GM23338 (cell line): ENCODE measurements around the gene PITX1. TPM values are rescaled to one million over a fixed set of nuclear protein-coding genes. Genes with fewer than 3 reads are reported as not detected.

Source experiments
- ATAC-seq: fragments of 200-7000 bp; cut with Tn5 transposase; 3 replicates; pipeline ENCODE4 v1.9.1; 2020
- DNase-seq: peaks from one replicate; pipeline ENCODE4 v3.0.0-alpha.2; 2015; ENCODE audit warnings: low spot score
- H2AFZ ChIP-seq: fragments of 200-600 bp; sonication (generic); 2 replicates; pipeline ENCODE4 v1.8.0; 2016; ENCODE audit warnings: antibody characterized with exemption, mild to moderate bottlenecking, moderate library complexity
- H3F3A ChIP-seq: fragments of 200-600 bp; sonication (generic); replicated peaks from 2 replicates; pipeline ENCODE4 v1.8.0; 2017; ENCODE audit warnings: antibody characterized with exemption, mixed run types, low read depth
- H3K27ac ChIP-seq: fragments of 200-600 bp; sonication (generic); 2 replicates; pipeline ENCODE4 v1.6.1; 2016; ENCODE audit warnings: low read depth
- H3K27me3 ChIP-seq: fragments of 200-600 bp; sonication (generic); 2 replicates; pipeline ENCODE4 v1.8.0; 2016; ENCODE audit warnings: mild to moderate bottlenecking, mixed run types, moderate library complexity; ENCODE audit not compliant: insufficient read depth
- H3K36me3 ChIP-seq: fragments of 200-600 bp; sonication (generic); 2 replicates; pipeline ENCODE4 v1.8.0; 2016; ENCODE audit warnings: mild to moderate bottlenecking; ENCODE audit not compliant: insufficient read depth
- H3K4me1 ChIP-seq: fragments of 200-600 bp; sonication (generic); 2 replicates; pipeline ENCODE4 v1.8.0; 2016; ENCODE audit warnings: mild to moderate bottlenecking, moderate library complexity; ENCODE audit not compliant: insufficient read depth
- H3K4me2 ChIP-seq: fragments of 200-600 bp; sonication (generic); 2 replicates; pipeline ENCODE4 v1.7.1; 2017; ENCODE audit warnings: mixed run types
- H3K4me3 ChIP-seq: fragments of 200-600 bp; sonication (generic); 2 replicates; pipeline ENCODE4 v1.6.1; 2016; ENCODE audit warnings: mixed run types
- H3K79me2 ChIP-seq: fragments of 200-600 bp; sonication (generic); replicated peaks from 2 replicates; pipeline ENCODE4 v1.8.0; 2017; ENCODE audit warnings: mild to moderate bottlenecking; ENCODE audit not compliant: insufficient read depth
- H3K9me2 ChIP-seq: fragments of 200-600 bp; sonication (generic); 2 replicates; pipeline ENCODE4 v1.8.0; 2017; ENCODE audit not compliant: insufficient read depth
- H4K20me1 ChIP-seq: fragments of 200-600 bp; sonication (generic); replicated peaks from 2 replicates; pipeline ENCODE4 v1.8.0; 2017; ENCODE audit warnings: mild to moderate bottlenecking; ENCODE audit not compliant: insufficient read depth
- H3K27ac Mint-ChIP-seq: 2 replicates; pipeline ENCODE4 v1.8.0; 2020; ENCODE audit warnings: inconsistent platforms, mild to moderate bottlenecking, moderate library complexity, mixed read lengths
- H3K27me3 Mint-ChIP-seq: 3 replicates; pipeline ENCODE4 v1.8.0; 2022; ENCODE audit warnings: low read depth, mild to moderate bottlenecking, moderate library complexity, mixed read lengths, inconsistent platforms; ENCODE audit not compliant: insufficient read depth, poor library complexity
- H3K36me3 Mint-ChIP-seq: 3 replicates; pipeline ENCODE4 v1.8.0; 2021; ENCODE audit warnings: low read depth, mild to moderate bottlenecking, inconsistent platforms, moderate library complexity, mixed read lengths
- H3K4me1 Mint-ChIP-seq: 3 replicates; pipeline ENCODE4 v1.8.0; 2020; ENCODE audit warnings: mild to moderate bottlenecking, inconsistent platforms, mixed read lengths
- H3K4me3 Mint-ChIP-seq: 3 replicates; pipeline ENCODE4 v1.8.0; 2021; ENCODE audit warnings: moderate library complexity, mild to moderate bottlenecking, inconsistent platforms, mixed read lengths
- H3K9me3 Mint-ChIP-seq: 3 replicates; pipeline ENCODE4 v1.8.0; 2020; ENCODE audit warnings: moderate library complexity, mild to moderate bottlenecking, inconsistent platforms, mixed read lengths
- CREB1 ChIP-seq: fragments of 250-450 bp; sonication (Bioruptor Pico); IDR thresholded peaks from 2 replicates; pipeline ENCODE4 v1.5.0; 2020; ENCODE audit warnings: low read depth, mild to moderate bottlenecking, moderate library complexity
- EZH2 ChIP-seq: fragments of 200-600 bp; sonication (generic); IDR thresholded peaks from one replicate; pipeline ENCODE4 v1.8.0; 2017; ENCODE audit warnings: antibody characterized with exemption, mild to moderate bottlenecking, low read depth; ENCODE audit not compliant: unreplicated experiment
- EZH2phosphoT487 ChIP-seq: fragments of 200-600 bp; sonication (generic); IDR thresholded peaks from one replicate; pipeline ENCODE4 v1.8.1; 2018; ENCODE audit warnings: antibody characterized with exemption; ENCODE audit not compliant: unreplicated experiment
- JUNB ChIP-seq: IDR thresholded peaks from one replicate; pipeline ENCODE4 v1.6.1; 2016; ENCODE audit warnings: antibody characterized with exemption; ENCODE audit not compliant: unreplicated experiment
- NANOG ChIP-seq: IDR thresholded peaks from 2 replicates; pipeline ENCODE4 v1.6.1; 2016; ENCODE audit warnings: antibody characterized with exemption, borderline replicate concordance
- POLR2AphosphoS5 ChIP-seq: IDR thresholded peaks from 2 replicates; pipeline ENCODE4 v1.6.1; 2016; ENCODE audit warnings: antibody characterized with exemption, low read depth
- STAT1 ChIP-seq: IDR thresholded peaks from one replicate; pipeline ENCODE4 v1.6.1; 2016; ENCODE audit warnings: antibody characterized with exemption; ENCODE audit not compliant: unreplicated experiment
- ZNF114 ChIP-seq: fragments of 250-450 bp; sonication (Bioruptor Pico); IDR thresholded peaks from 2 replicates; pipeline ENCODE4 v1.5.0; 2020; ENCODE audit warnings: mild to moderate bottlenecking, moderate library complexity
- ZNF331 ChIP-seq: fragments of 250-450 bp; sonication (Bioruptor Pico); IDR thresholded peaks from 2 replicates; pipeline ENCODE4 v1.5.0; 2020; ENCODE audit warnings: low read depth, mild to moderate bottlenecking, moderate library complexity
- polyA plus RNA-seq: library from polyadenylated mRNA; unstranded; fragments of >200 nt; fragmentation: Nextera tagmentation; extraction: Ambion mirVana; gene quantifications from 2 replicates; pipeline ENCODE4 v1.2.1, GENCODE V29; 2016
- total RNA-seq: library from RNA; depleted of rRNA; stranded (reverse); fragments of >200 nt; shearing (Covaris generic); gene quantifications from 2 replicates; pipeline ENCODE4 v1.2.3, GENCODE V29; 2014
- TF ChIP-seq, protein P1 (sequence below): IDR thresholded peaks from one replicate; pipeline ENCODE4 v1.6.1; 2018; ENCODE audit warnings: antibody characterized with exemption; ENCODE audit not compliant: unreplicated experiment
- TF ChIP-seq, protein P2 (sequence below): fragments of 250-450 bp; sonication (Bioruptor Pico); IDR thresholded peaks from 2 replicates; pipeline ENCODE4 v1.5.0; 2020; ENCODE audit warnings: mild to moderate bottlenecking, moderate library complexity
- TF ChIP-seq, protein P3 (sequence below), 2 experiments: fragments of 200-600 bp in 1 of 2; sonication (generic) in 1 of 2; conservative IDR thresholded peaks; 2 replicates each; pipeline versions ENCODE4 v1.5.1 to v1.6.1; 2016 to 2017; ENCODE audit warnings: antibody characterized with exemption in 2 of 2, low read depth in 2 of 2, mild to moderate bottlenecking in 2 of 2, moderate library complexity in 1 of 2
- TF ChIP-seq, protein P4 (sequence below): IDR thresholded peaks from 2 replicates; pipeline ENCODE4 v1.6.1; 2016; ENCODE audit warnings: antibody characterized with exemption

The PITX1 gene
- total and polyA plus RNA-seq, 2 experiments from 2014 or later = not detected

DNA sequence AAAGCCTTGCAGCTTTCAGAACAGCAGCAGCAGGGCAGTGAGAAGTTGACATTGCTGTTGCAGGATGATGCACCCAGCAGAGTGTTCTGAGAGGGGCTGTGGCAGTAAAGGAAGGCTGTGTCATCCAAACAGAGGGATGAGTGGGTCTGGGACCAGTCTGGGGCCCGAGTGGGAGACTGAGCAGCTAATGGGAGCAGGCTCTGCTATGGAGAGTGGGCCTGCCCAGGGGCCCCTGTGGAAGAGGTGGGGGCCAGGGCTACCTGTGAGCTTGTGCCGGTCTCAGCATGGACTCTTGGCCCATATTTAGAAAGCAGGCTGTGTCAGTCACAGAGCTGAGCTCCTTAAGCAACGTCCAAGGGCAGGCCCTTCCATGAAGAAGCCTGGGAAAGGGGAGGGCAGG, 26.0 kb upstream of the PITX1 start:
- H3K27me3 ChIP-seq = no peaks in the 10 kb centered on the region
- H3K27ac Mint-ChIP-seq = no peak overlapping the region
- no peak overlapping the region for H3K4me3 Mint-ChIP-seq
- H2AFZ ChIP-seq = no peak overlapping the region
- peaks cover 24% of the 10 kb centered on the region for H3K27me3 Mint-ChIP-seq
- no peaks in the 10 kb centered on the region for H3K9me3 Mint-ChIP-seq
- no peaks in the 10 kb centered on the region for H3F3A ChIP-seq
- no peaks in the 10 kb centered on the region for H3K36me3 ChIP-seq
- H3K4me1 Mint-ChIP-seq = no peaks in the 10 kb centered on the region
- DNase-seq = no peak
- H3K9me2 ChIP-seq = no peaks in the 10 kb centered on the region
- TF ChIP-seq ZNF114 (CRISPR knock-in tag) (no peak), NANOG (no peak), STAT1 (no peak), EZH2 (no peak), ZNF331 (CRISPR knock-in tag) (no peak), JUNB (no peak), CREB1 (CRISPR knock-in tag) (no peak), EZH2phosphoT487 (no peak), POLR2AphosphoS5 (no peak)
- TF ChIP-seq, protein P1, sequence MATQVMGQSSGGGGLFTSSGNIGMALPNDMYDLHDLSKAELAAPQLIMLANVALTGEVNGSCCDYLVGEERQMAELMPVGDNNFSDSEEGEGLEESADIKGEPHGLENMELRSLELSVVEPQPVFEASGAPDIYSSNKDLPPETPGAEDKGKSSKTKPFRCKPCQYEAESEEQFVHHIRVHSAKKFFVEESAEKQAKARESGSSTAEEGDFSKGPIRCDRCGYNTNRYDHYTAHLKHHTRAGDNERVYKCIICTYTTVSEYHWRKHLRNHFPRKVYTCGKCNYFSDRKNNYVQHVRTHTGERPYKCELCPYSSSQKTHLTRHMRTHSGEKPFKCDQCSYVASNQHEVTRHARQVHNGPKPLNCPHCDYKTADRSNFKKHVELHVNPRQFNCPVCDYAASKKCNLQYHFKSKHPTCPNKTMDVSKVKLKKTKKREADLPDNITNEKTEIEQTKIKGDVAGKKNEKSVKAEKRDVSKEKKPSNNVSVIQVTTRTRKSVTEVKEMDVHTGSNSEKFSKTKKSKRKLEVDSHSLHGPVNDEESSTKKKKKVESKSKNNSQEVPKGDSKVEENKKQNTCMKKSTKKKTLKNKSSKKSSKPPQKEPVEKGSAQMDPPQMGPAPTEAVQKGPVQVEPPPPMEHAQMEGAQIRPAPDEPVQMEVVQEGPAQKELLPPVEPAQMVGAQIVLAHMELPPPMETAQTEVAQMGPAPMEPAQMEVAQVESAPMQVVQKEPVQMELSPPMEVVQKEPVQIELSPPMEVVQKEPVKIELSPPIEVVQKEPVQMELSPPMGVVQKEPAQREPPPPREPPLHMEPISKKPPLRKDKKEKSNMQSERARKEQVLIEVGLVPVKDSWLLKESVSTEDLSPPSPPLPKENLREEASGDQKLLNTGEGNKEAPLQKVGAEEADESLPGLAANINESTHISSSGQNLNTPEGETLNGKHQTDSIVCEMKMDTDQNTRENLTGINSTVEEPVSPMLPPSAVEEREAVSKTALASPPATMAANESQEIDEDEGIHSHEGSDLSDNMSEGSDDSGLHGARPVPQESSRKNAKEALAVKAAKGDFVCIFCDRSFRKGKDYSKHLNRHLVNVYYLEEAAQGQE = no peak
- TF ChIP-seq, protein P2, sequence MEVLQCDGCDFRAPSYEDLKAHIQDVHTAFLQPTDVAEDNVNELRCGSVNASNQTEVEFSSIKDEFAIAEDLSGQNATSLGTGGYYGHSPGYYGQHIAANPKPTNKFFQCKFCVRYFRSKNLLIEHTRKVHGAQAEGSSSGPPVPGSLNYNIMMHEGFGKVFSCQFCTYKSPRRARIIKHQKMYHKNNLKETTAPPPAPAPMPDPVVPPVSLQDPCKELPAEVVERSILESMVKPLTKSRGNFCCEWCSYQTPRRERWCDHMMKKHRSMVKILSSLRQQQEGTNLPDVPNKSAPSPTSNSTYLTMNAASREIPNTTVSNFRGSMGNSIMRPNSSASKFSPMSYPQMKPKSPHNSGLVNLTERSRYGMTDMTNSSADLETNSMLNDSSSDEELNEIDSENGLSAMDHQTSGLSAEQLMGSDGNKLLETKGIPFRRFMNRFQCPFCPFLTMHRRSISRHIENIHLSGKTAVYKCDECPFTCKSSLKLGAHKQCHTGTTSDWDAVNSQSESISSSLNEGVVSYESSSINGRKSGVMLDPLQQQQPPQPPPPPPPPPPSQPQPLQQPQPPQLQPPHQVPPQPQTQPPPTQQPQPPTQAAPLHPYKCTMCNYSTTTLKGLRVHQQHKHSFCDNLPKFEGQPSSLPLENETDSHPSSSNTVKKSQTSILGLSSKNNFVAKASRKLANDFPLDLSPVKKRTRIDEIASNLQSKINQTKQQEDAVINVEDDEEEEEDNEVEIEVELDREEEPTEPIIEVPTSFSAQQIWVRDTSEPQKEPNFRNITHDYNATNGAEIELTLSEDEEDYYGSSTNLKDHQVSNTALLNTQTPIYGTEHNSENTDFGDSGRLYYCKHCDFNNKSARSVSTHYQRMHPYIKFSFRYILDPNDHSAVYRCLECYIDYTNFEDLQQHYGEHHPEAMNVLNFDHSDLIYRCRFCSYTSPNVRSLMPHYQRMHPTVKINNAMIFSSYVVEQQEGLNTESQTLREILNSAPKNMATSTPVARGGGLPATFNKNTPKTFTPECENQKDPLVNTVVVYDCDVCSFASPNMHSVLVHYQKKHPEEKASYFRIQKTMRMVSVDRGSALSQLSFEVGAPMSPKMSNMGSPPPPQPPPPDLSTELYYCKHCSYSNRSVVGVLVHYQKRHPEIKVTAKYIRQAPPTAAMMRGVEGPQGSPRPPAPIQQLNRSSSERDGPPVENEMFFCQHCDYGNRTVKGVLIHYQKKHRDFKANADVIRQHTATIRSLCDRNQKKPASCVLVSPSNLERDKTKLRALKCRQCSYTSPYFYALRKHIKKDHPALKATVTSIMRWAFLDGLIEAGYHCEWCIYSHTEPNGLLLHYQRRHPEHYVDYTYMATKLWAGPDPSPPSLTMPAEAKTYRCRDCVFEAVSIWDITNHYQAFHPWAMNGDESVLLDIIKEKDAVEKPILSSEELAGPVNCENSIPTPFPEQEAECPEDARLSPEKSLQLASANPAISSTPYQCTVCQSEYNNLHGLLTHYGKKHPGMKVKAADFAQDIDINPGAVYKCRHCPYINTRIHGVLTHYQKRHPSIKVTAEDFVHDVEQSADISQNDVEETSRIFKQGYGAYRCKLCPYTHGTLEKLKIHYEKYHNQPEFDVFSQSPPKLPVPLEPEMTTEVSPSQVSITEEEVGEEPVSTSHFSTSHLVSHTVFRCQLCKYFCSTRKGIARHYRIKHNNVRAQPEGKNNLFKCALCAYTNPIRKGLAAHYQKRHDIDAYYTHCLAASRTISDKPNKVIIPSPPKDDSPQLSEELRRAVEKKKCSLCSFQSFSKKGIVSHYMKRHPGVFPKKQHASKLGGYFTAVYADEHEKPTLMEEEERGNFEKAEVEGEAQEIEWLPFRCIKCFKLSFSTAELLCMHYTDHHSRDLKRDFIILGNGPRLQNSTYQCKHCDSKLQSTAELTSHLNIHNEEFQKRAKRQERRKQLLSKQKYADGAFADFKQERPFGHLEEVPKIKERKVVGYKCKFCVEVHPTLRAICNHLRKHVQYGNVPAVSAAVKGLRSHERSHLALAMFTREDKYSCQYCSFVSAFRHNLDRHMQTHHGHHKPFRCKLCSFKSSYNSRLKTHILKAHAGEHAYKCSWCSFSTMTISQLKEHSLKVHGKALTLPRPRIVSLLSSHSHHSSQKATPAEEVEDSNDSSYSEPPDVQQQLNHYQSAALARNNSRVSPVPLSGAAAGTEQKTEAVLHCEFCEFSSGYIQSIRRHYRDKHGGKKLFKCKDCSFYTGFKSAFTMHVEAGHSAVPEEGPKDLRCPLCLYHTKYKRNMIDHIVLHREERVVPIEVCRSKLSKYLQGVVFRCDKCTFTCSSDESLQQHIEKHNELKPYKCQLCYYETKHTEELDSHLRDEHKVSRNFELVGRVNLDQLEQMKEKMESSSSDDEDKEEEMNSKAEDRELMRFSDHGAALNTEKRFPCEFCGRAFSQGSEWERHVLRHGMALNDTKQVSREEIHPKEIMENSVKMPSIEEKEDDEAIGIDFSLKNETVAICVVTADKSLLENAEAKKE (CRISPR knock-in tag) = no peak
- TF ChIP-seq, protein P3, sequence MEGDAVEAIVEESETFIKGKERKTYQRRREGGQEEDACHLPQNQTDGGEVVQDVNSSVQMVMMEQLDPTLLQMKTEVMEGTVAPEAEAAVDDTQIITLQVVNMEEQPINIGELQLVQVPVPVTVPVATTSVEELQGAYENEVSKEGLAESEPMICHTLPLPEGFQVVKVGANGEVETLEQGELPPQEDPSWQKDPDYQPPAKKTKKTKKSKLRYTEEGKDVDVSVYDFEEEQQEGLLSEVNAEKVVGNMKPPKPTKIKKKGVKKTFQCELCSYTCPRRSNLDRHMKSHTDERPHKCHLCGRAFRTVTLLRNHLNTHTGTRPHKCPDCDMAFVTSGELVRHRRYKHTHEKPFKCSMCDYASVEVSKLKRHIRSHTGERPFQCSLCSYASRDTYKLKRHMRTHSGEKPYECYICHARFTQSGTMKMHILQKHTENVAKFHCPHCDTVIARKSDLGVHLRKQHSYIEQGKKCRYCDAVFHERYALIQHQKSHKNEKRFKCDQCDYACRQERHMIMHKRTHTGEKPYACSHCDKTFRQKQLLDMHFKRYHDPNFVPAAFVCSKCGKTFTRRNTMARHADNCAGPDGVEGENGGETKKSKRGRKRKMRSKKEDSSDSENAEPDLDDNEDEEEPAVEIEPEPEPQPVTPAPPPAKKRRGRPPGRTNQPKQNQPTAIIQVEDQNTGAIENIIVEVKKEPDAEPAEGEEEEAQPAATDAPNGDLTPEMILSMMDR (conservative IDR thresholded peaks at IDR 0.05; ENCODE audit: low read depth in 2 of 2) = no peak
- TF ChIP-seq, protein P4, sequence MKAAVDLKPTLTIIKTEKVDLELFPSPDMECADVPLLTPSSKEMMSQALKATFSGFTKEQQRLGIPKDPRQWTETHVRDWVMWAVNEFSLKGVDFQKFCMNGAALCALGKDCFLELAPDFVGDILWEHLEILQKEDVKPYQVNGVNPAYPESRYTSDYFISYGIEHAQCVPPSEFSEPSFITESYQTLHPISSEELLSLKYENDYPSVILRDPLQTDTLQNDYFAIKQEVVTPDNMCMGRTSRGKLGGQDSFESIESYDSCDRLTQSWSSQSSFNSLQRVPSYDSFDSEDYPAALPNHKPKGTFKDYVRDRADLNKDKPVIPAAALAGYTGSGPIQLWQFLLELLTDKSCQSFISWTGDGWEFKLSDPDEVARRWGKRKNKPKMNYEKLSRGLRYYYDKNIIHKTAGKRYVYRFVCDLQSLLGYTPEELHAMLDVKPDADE = no peak
- no peak overlapping the region for H3K27ac ChIP-seq
- H3K79me2 ChIP-seq = no peaks in the 10 kb centered on the region
- H3K4me3 ChIP-seq = no peak overlapping the region
- no peaks in the 10 kb centered on the region for H3K36me3 Mint-ChIP-seq
- H4K20me1 ChIP-seq = no peaks in the 10 kb centered on the region
- H3K4me1 ChIP-seq = no peaks in the 10 kb centered on the region
- no peak for ATAC-seq
- H3K4me2 ChIP-seq = no peak overlapping the region
